T-helper 1 cell treated with Interleukin-12 subunit alpha and Interleukin-12 subunit beta and Interleukin-4 antibody, amounts not matched to agents 30 ng/mL and 1 ng/mL, for 36 hours (primary cell): ENCODE data around the gene CASTOR1. TPM values are rescaled to one million over a fixed set of nuclear protein-coding genes. Genes with fewer than 3 reads are reported as not detected.

Experiments
- intact Hi-C: fragments of 100-400 bp; cut with micrococcal nuclease; formaldehyde crosslinking; loops from one replicate; pipeline ENCODE4 v1.15.1; 2024
- total RNA-seq: library from RNA; stranded (reverse); gene quantifications from 2 replicates; pipeline ENCODE4 v1.2.3, GENCODE V29; 2022

Gene CASTOR1
- total RNA-seq, 1 donor from 2014 or later: 17.5 TPM

DNA sequence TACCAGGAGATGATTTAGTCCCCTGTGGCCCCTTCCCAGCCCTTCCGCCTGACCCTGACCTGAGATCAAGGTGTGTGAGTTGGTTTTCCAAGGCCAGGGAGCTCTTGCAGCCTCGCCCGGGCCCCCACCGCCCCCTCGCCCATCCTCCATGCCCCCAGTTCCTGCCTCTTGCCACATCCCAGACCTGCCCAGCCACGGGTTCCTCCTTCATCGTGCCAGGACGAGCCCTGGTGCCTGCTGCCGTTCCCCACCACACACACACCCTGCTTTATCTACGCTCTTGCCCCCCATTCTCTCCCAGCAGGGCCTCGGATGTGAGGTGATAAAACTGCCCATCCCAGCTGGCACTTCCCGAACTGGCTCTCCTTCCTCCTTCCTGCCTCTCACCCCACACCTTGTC is 41.3 kb downstream of the CASTOR1 start:
- intact Hi-C loops: loop anchor here (2.0 to 5.0 kb wide), 3 partner anchors 39 to 81 kb away; partner anchors contain the start of gene CASTOR1

DNA sequence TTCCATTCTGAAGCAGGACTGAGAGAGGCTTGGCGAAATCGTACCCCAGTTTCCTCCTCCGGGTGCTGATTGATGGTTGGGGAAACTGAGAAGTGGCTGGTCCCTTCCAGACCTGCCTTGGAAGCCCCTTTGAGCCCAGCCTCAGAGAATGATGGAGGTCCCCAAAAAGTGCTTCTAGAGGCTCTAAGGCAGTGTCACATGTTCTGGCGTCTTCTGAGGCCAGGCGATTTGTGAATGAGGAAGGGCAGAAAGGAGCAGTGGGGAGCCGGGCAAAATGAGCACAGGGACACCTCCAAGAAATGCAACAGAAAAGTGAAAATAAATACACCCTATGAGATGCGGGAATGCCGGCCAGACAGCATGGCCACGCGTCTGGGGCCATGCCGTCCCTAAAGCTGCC is 41.7 kb downstream of the CASTOR1 start:
- intact Hi-C loops: loop anchor here (2.0 to 5.0 kb wide), 3 partner anchors 40 to 80 kb away; partner anchors contain the start of gene CASTOR1

DNA sequence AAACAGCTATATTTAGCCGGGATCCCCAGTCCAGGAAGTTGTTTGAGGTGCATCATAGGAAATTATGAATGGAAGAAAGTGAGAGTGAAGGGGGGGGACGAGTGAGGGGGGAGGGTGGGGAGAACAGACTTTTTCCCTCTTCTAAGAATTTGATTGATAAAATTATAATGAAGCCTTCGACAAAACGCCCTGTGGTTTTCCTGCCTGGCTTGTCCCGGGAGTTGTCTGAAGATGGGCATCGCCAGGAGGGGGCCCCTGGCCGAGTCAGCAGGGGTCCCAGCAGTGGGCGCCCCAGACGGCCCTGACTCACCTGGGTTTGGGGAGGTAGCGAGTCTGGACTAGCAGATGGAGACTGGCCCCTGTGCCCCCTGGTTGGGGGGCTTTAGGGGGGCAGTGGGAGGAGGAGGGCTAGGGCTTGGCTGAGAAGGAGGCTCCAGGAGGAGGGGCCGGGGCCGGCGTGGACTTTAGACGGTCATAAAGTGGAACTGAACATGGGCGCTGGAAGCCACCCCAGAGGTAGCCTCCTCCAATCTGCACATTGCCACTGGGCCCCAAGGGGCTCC is 42.4 kb downstream of the CASTOR1 start:
- intact Hi-C loops: loop anchor here (1.0 to 5.0 kb wide), 9 partner anchors 9 to 409 kb away; partner anchors contain the start of genes ASCC2, CASTOR1 and OSM

DNA sequence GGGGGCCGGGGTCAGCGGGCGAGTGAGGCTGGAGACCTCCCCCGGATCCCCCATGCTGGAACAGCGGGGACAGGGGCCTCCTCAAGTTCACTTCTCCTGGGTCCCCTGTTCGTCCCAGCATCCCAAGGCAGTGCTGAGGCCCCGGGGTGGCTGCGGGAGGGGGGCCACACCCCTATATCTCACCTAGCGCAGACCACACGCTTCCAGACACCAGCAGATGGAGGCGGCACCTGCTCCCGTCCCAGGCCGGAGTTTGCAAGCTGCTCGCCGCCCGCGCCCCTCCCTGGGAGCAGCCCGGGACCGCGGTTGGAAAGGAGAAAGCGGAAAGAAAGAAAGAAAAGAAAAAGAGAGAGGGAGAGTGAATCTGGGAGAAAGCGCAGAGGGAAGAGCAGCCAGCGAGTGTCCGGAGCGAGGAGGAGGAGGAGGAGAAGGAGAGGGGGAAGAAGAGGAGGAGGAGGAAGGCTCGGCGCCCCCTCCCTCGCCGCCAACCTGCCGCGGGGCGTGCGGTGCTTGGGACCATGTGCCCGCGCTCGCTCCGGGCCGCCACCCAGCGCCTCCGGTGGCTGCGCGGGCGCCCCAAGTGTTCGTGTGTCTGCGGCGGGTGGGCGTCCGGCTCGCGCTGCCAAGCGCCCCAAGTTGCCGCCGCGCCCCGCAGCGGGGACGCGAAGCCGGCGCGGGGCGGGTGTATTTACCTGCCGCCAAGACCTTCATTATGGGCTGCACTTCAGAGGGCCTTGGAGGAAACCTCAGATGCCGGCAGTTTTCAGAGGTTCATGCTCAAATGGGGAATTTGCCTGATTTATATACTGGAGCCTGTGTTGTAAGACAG is 43.1 kb downstream of the CASTOR1 start, which contains the start of gene LIF:
TSS of gene LIF (minus strand) at position 775 of the 829 bp plus-strand sequence. CDS start at position 711, 64 bp downstream.
- intact Hi-C loops: loop anchor here (1.0 to 5.0 kb wide), 9 partner anchors 10 to 408 kb away; partner anchors contain the start of genes ASCC2, CASTOR1 and OSM

DNA sequence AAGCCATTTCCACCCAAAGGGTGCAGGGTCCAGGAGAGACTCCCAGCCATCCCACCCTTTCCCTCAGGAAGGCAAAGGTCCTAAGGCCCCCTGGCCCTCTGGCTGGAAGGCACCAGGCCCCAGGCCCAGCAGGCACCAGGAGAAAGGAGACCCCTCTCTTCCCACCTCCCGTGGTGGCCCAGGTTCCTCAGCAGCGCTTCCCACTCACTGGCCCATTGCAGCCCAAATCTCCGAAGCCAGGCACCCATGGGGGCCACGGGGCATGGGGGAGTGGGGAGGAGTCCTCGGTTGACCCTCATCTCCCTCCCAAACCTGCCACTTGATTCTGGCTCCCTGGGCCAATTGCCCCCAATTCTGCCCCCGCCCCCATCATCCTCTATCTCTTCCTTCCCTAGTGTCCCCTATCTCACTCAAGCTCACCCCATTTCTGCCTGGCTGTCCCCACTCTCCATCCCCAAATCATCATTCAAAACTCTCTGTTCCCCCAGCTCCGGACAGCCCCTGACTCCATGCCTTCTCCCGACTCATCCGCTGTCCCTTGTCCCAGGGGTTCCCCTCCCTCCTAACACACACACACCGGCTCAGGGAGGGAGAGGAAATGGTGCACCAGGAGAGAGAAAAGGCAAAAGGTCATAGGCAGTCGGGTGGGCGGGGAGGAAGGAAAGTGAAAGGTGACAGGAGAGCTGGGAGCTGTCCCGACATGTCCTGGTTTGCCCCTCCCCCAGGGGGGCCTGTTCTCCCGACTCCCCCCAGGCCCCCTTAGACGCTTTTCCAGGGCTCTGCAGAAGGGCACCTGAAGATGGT is 43.9 kb downstream of the CASTOR1 start:
- intact Hi-C loops: loop anchor here (5.0 kb wide), 2 partner anchors 42 to 78 kb away; partner anchors contain the start of gene CASTOR1

DNA sequence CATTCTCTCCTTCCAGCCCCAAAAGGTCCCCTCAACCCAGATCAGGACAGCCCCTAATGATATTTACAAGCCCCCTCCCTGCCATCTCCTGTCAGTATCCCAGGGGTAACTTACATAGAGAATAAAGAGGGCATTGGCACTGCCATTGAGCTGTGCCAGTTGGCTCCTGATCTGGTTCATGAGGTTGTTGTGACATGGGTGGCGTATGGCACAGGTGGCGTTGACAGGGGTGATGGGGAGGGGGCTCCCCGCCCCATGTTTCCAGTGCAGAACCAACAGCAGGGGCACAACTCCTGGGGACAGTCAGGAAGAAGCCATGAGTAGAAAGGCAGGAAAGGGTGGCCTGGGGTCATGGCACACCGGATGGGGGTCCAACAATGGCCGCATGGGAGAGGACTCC is 44.7 kb downstream of the CASTOR1 start:
- intact Hi-C loops: loop anchor here (5.0 kb wide), 2 partner anchors 43 to 77 kb away; partner anchors contain the start of gene CASTOR1

DNA sequence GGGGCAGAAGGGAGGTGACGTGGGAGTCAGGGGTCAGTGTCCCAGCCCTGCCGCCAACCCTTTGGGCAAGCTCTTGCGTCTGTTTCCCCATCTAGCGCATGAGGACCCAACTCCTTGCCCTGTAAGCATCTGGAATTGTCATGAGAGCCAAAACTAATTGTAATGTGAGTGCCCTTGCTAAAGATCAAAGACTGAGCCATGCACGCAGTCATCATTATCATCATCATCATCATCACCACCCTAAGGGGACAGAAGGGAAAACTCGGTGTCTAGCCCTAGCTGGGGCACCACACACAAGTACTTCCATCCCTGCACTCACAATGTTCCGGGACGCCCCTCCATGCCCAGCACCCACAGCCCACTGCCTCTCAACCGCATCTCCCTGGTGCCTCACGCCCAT is 45.2 kb downstream of the CASTOR1 start:
- intact Hi-C loops: no loop called here

DNA sequence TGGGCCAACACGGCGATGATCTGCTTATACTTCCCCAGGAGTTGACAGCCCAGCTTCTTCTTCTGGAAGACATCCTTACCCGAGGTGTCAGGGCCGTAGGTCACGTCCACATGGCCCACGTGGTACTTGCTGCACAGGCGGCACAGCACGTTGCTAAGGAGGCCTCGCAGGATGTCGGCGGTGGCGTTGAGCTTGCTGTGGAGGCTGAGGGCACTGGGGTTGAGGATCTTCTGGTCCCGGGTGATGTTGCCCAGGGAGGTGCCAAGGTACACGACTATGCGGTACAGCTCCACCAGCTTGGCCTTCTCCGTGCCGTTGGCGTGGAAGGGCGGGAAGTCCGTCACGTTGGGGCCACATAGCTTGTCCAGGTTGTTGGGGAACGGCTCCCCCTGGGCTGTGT is 45.6 kb downstream of the CASTOR1 start:
- intact Hi-C loops: no loop called here

DNA sequence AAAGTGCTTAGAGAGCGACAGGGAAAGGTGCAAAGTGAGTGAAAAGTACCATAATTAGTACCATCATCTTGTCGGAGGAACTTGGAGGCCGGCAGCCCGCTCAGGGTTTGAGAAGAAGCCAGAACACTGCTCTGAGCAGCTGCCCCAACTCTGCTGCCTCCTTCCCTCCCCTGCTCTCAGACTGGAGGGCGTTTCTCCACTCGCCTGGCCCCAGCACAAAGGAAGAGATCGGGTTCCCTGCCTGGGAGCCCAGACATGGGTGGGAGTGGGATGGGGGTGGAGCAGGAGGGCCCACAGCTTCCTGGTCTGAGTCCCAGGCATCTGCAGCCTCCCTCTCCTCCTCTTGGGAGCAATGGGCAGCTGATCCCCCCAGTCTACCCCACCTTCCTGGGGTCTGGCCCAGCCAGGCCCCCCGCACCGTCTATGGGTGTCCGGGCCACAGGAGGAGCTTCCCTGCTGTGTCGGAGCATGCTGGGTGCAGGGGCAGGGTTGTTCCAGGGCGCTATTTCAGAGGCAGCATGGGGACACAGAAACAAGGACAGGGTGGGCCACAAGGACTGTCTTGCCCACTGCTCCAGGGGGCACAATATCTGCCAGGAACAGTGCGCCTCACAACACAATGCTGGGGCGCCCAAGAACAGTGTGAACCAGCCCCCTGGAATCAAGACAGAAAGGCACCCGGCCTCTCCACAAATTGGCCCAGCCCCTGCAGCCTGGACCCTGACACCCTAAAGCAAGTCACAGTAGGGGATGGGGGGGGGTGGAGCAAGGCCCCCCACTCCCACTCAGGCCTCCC is 47.5 kb downstream of the CASTOR1 start:
- intact Hi-C loops: no loop called here

DNA sequence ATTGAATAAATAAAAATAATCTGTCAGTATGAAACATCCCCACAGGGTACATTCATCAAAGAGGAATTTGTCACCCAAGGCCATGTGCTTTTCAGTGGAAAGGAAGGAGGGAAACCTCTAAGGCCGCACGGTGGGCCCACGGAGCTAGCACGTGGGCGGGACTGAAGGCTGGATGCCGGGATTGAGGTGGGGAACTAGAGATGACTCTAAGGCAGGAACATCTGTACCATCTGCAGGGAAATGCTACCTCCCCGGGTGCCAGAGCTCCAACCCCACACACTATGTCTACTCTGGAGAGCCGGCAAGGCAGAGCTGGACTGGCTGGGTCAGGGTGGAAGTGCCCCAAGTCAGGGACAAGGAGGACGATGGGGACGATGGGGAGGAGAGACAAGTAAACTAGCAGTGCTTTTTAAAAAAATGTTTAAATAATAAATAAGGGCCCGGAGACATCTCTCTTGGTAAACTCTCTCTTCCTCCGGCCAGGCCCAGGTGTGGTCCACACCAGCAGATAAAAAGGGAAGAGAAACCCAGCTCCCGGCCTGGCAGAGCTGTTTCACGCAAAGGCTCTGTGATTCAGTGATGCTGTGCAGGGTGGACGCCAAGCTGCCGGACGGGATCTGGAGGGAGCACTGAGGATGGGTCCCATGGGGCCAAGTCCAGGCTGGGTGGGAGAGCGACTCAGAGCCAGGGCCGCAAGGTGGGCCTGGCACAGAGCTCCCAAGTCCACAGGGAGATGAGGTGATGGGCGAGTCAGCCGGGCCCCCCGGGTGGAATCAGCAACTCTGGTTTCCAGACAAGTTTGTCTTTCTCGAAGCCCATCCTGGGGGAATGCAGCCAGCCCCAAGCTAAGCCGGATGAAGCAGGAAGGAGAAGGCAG is 48.5 kb downstream of the CASTOR1 start:
- intact Hi-C loops: no loop called here

DNA sequence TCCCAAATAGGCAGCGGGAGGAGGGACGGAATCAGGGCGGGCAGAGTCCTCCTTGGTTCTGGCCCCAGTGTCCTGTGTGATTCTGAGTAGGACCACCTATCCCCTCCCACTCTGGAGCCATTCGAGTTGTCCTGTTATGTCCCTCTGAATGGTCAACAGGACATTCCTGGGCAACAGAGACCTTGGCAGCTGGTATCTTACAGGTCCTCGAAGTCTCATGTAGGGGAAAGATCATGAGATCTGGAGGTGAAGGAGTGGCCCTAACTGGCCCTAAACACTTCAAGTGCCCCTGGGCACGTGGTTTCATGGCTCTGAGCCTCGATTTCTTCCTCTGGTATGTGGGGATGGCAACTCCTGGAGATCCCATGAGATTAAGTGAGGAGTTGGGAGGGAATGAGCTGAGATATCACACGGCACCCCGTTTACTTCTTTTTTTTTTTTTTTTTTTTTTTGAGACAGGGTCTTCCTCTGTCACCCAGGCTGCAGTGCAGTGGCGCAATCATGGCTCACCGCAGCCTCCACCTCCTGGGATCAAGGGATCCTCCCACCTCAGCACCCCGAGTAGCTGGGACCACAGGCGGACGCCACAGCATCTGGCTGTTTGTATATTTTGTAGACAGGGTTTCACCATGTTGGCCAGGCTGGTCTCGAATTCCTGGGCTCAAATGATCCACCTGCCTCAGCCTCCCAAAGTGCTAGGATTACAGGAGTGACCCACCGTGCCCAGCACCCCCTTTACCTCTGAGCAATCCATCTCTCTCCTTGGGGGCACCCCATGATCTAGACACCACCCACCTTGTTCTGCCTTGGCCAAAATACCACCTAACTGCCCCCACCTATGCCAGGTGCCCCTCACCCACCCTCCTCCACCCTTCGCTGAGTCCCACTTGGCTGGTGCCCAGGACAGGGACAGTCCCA is 49.6 kb downstream of the CASTOR1 start:
- intact Hi-C loops: no loop called here

DNA sequence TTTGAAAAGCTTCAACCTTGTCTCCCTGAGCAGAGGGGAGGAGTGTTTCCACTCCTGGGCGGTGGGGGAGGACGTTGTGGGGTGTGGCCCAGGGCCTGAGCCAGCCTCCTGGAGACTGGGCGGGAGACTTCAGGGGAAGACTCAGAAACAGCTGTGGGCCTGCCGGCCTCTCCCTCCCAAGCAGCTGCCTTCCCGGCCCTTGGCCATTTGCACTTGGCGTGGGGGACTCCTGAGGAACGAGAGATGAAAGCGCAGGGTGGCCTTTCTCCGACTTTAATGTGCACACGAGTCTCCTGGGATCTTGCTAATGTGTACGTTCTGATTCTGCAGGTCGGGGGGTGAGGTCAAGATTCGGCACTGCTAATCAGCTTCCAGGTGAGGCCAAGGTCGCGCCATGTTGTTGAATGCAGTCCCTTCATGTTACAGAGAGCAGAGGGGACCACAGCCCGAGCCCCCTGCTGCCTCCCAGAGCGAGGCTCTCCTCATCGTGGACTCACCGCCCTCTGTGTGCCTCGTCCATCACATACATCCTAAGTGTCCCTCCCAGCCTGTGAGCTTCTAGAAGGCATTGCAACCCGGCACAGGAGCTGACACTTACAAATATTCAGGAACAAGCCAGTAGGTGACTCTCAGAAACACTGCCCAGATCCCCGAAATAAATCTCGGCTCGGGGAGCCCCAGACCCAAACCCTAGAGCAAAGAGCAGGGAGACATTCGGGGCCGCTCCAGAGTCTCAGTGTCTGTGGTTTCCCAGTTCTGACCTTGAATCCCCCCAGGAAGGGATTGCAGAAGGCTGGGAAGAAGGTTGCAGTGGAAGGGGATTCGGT is 50.4 kb downstream of the CASTOR1 start:
- intact Hi-C loops: no loop called here

DNA sequence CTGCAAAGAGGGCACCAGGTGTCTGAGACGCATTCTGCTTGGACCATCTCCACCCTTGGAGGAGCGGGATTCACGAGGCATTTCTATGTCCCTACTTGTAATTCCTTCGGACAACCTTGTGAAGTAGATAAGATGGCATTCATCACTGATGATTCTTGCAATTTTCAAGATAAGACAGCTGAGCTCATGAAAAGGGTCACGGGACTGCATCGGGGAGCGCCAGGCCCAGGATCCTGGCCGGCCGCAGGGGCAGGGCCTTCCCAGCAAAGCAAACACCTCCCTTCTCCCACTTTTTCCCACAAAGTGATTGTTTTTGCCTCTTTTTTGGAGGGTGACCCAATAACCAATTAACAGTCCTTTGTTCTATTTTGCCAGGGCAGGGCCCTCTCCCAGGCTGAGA is 51.2 kb downstream of the CASTOR1 start:
- intact Hi-C loops: no loop called here

DNA sequence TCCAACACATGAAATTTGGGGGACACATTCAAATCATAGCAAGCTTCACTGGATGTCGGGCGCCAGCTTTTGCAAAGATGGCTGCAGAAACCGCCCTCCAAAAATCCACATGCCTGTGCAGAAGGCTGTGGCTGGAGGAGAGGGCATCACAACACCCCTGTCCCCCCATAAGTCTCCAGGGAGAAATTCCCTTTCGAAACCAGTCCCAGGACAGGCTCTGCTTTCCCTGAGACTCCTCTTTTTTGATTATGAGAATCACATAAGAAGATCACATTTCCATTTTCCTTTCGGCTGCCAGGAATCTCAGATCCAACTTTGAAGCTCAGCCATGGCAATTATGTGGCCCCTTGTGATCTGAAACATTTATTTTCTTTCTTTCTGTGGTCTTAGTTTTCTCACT is 52.4 kb downstream of the CASTOR1 start:
- intact Hi-C loops: no loop called here

DNA sequence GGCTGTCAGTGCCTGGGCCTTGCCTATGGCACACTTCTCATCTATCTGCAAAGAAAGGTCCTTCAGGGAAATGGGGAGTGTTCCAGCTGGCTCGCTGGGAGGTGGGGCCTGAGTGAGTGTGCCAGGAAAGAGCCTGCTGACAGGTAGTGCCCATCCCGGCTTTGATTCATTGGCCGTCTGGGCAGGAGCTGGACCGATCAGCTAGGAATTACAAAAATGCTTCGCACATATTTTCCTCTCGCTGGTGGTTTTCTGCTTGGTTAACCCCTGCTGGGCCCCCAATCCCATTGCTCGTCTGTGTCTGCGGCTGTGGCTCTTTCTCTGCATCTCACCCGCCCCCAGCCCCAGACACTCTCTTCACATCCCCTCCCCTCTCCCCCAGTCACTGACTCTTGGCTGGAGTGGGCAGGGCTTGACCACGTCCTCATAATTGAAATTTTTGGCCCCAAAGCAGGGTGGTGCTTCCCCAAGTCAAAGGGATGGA is 53.6 kb downstream of the CASTOR1 start:
- intact Hi-C loops: no loop called here
